GM19372 (cell line): ENCODE measurements around the gene SETSIP.
"Not testable (repeated sequence)": the region's sequence is repeated elsewhere in the genome, so short reads cannot be mapped to it uniquely, and the experiment has no call there.

ENCODE experiments used
- ATAC-seq: cut with Tn5 transposase; IDR thresholded peaks from one replicate; pipeline ENCODE4 v1.9.1; 2021; ENCODE audit warnings: mild to moderate bottlenecking, low read depth, moderate library complexity; ENCODE audit not compliant: unreplicated experiment

Gene SETSIP

DNA sequence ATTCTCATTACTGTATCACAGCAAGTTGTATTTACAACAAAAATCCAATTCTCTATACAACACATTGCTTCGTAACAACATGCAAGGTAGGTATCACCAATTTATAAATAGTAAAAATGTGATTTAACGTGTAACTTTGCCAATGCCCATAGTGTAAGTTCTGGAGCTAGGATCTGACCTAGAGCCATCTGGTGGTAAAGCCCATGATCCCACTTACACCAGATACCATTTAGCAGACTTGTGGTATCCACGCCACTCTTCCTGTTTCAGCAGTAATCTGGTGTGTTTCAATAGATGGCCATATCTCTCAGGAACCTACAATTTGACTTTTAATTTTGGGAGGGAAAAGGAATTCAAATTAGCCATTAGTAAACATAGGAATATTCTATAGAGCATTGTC lies 10.2 kb downstream of the SETSIP start:
- ATAC-seq, result no peak

DNA sequence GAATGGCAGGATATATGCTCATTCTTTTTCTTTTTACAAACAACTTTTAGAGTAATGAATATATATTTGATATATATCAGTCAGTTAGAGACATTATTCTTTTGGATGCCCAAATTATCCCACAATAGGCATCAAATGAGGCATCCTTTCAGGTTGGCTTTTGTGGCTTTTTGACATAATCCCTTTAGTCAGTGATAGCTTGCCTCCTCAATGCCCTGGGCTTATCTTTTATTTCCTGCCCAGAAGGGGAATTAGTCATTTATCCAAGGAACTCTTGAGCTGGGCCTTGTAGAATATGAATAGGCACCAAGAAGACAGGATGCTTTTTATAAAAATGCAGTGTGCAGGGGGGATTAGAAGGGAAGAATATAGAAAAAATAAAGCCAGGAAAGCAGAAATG lies 23.3 kb downstream of the SETSIP start:
- no peak for ATAC-seq

- no peak for ATAC-seq
Observed at GRCh38 chr1:92045766-92046495, 29.3 kb downstream of the SETSIP start.

- ATAC-seq, result no peak
Observed at GRCh38 chr1:92043621-92044020, 31.6 kb downstream of the SETSIP start.

DNA sequence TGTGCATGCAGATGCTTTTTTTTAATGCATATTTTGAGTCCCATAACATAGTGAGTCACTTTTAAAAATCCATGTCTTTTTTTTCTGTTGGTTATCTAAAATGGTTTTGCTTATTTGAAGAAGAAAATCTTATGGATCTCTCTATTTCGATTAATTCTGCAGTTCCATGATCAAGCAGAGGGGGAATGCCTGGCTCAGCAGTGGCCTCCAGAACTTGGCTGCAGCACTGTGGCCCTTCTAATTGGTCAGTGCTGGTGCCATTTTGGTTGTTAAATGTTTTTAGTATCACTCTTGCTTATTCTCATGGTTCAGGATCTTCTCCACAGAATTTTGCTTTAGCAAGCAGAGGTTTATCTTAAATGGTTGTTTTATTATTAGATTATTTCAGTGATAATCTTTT lies 34.2 kb downstream of the SETSIP start:
- ATAC-seq, result no peak

GRCh38 chr1:92038695-92039346 lies 36.4 kb downstream of the SETSIP start:
- no peak for ATAC-seq

GRCh38 chr1:92037400-92037799 lies 37.8 kb downstream of the SETSIP start:
- ATAC-seq, result no peak

DNA sequence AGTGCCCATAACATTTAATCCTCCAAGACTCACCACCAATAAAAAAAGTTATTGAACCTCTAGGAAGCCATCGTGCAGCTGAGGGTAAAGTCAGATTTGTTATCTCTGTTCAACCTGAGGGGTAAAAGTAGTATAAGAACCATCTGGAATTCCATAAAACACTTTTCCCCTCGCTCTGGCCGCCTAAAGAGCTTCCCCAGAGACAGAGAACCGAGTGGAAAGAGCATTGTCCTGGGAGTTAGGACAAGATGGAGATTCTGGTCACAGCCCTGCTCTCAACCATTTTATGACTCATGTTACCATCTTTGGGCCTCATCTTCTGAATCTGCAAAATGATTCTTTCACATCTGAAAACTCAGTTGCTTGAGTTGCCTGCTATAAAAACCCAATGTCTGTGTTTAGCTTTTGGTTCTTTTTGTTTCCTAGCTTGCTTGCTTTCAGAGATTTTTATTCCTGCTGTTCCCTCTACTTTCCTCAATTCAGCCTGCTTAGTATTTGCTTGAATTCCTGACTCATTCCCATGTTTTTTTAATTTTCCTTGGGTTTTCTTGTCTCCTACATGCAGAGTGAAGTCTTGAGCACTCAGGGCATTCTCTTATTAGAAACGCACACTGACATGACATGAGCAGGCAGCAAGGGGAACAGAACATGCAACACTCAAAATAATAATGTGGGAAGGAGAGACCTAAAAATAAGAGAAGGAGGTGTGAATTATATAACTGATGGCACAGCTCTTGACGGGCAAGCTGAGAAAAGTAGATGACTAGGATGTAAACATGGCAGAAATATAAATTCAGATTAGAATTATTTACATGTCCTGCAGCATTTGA lies 43.7 kb downstream of the SETSIP start:
- no peak for ATAC-seq

DNA sequence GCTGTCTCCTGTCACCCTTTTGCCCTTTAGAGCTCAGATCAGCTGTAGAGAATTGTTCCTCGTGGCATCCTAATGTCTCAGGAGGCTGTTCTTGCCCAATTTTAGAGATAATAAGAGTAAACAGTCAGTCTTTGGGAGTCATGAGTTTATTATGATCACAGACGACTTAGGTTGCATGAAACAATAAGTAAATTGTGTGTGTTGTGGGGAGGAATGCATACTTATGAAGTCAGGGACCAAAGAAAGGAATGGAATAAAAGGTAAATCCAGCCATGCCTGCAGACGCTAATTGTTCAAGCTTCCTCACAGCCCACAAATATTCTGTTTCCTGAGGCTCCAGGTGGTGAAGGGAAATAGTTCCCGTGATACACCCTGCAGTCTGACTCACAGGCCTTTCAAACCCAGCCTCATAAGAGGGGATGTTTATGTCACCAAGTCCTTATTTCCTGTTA lies 44.5 kb downstream of the SETSIP start:
- ATAC-seq, result no peak

GRCh38 chr1:92029241-92029922 lies 45.8 kb downstream of the SETSIP start:
- no peak for ATAC-seq

DNA sequence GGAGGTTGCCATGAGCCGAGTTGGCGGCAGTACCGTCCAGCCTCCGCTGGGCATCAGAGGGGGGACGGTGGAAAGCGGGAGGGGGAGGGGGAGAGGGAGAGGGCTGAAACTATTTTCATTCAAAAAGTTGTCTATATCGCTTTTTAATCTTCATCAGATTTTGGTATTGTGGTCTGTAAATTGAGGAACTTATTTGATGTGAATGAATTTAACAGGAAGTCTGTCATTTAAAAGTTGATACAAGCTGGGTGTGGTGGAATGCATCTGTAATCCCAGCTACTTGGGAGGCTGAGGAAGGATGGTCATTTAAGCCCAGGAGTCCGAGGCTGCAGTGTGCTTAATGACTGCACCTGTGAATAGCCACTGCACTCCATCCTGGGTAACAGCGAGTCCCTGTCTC lies 48.4 kb downstream of the SETSIP start:
- ATAC-seq, result no peak

DNA sequence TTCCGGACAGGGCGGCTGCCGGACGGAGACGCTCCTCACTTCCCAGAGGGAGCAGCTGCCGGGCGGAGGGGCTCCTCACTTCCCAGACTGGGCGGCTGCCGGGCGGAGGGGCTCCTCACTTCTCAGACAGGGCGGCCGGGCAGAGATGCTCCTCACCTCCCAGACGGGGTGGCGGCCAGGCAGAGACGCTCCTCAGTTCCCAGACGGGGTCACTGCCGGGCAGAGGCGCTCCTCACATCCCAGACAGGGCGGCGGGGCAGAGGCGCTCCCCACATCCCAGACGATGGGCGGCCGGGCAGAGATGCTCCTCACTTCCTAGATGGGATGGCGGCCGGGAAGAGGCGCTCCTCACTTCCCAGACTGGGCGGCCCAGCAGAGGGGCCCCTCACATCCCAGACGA lies 49.2 kb downstream of the SETSIP start:
- not testable (repeated sequence) for ATAC-seq
